GM12865 (cell line): Measurements from ENCODE around the gene MLLT6.

Experiments
- DNase-seq: peaks from one replicate; pipeline ENCODE4 v3.0.0; 2010; ENCODE audit warnings: low read depth
- H3K4me3 ChIP-seq: 2 replicates; pipeline ENCODE4 v1.5.1; 2011; ENCODE audit warnings: mild to moderate bottlenecking, low read depth, low read length, control low read depth
- TF ChIP-seq, protein P1 (sequence below): IDR thresholded peaks from 2 replicates; pipeline ENCODE4 v1.5.1; 2011; ENCODE audit warnings: low read length, control low read depth, low read depth, inconsistent platforms; ENCODE audit not compliant: insufficient read depth; ENCODE audit errors: missing control alignments

Gene MLLT6

DNA sequence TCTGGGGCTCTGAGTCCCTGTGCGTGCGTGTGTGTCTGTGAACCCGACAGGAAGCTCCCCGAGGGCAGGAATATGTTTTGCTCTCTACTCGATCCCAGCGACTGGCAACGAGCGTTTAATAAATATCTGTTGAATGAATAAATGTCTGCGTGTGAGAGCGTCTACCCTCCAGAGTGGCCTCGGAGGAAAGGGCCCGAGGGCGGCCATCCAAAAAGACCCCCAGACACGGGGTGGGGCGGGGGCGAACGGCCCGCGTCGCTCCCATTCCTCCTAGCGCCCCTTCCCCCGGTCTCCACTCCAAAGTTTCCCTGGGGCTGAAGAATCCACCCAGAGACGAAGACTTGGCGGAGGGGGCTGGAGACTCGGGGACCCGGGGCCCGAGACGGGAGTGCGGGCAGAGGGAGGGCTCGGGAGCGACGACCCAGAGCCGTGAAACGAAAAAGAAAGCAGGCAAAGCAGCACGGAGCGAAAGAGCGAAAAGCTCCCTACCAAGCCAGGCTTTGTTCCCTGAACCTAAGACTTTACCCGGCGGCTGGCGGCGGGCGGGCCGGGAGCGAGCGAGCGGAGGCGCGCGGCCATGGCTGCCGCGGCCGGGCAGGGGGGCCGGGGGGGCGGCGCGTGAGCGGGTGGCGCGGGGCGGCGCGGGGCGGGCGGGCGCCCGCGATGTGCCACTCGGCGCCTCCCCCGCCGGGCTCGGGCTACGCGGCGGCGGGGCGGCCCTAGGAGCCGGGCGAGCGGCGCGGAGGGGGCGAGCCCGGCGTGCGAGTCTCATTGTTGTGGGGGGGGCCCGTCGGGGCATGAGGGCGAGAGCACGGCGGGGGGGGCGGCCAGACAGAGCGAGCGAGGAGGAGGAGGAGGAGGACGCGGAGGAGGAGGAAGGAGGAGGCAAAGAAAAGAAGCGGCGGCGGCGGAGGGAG, at the start of gene MLLT6:
MLLT6 (plus strand) TSS at position 668 of the 917 bp plus-strand sequence. CDS start 360 bp downstream, outside the sequence.
- TF ChIP-seq, protein P1, sequence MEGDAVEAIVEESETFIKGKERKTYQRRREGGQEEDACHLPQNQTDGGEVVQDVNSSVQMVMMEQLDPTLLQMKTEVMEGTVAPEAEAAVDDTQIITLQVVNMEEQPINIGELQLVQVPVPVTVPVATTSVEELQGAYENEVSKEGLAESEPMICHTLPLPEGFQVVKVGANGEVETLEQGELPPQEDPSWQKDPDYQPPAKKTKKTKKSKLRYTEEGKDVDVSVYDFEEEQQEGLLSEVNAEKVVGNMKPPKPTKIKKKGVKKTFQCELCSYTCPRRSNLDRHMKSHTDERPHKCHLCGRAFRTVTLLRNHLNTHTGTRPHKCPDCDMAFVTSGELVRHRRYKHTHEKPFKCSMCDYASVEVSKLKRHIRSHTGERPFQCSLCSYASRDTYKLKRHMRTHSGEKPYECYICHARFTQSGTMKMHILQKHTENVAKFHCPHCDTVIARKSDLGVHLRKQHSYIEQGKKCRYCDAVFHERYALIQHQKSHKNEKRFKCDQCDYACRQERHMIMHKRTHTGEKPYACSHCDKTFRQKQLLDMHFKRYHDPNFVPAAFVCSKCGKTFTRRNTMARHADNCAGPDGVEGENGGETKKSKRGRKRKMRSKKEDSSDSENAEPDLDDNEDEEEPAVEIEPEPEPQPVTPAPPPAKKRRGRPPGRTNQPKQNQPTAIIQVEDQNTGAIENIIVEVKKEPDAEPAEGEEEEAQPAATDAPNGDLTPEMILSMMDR, result no peak
- H3K4me3 ChIP-seq, result peak within 1 kb of the TSS; percentile 92
- DNase-seq, result peak; percentile 86

DNA sequence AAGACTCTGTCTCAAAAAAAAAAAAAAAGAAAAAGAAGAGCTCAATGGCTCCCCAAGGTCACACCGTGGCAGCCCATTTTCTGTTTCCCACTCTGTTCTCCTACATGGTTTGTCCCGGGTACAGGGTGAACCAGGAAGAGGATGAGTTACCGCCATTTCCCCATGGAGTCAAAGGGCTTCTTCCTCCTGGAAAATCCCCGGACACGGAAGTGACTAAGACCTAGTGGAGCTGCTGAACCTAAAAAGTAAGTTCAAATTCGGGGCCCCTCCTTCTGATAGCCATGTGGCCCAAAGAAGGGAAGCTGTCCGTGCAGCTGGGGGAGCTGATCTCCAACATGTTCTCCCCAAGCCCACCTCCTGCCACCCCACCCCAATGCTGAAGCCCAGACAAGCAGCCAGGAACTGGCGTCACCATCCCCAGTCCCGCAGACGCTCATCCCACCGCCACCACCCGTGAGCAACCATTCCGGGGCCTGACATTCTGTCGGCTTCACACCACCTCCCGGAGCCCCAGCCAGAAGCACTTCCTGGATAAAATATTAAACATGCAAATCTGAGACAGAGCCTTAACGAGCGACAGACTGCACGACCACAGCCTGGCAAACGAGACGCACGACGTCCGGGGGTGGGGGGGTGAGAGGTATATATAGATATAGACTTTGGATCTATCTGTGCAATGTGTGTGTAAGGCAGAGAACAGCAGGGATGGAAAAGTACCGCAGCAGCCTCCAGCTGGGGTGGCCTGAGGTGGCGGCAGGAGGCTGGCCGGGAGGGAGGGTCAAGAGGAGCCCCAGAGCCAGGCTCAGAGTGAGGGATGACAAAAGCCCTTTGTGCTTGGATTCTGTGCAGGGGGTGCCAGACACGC, 47.9 kb upstream of the MLLT6 start:
- TF ChIP-seq, protein P1, result no peak
- DNase-seq, result no peak
- no peak overlapping the region for H3K4me3 ChIP-seq

DNA sequence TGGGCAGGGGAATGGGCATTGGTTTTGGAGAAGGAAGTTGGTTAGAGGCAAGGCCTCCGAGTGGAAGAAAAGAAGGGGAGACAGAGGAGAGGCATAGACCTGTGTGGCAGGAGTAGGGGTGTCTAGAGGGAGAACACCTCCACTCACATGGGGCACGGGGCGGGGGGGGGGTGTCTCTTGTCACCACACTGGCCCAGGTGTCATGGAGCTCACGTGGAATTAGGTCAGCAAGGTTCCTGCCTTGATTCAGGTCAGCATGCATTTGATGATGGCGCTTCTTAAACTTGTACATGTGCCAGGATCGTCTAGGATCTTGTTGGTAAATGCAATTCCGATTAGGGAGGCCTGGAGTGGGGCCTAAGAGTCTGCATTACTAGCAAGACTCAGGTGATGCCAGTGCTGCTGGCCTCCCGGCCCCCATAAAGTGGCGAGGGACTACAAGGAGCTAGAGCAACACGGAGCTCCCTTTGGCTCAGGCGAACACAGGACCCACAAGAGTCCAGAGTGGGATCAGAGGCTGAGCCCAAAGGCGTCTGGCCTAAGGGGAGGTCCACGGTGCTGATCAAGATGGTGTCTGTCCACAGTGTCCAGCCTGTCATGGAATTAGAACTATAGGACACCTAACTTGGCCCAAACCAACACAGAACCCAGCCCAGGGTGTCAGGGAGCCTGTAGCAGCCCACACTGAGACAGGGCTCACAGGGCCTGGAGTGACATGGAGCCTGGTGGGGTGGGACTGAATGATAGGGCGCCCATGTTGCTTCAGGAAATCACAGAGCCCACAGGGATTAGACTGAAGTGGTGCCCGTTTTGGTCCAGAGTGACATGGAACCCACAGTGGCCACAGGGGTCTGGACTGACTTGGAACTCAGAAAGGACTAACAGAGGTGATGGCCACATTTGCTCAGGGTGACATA, 47.0 kb upstream of the MLLT6 start:
- TF ChIP-seq, protein P1, result no peak
- DNase-seq, result no peak
- H3K4me3 ChIP-seq, result no peak overlapping the region

DNA sequence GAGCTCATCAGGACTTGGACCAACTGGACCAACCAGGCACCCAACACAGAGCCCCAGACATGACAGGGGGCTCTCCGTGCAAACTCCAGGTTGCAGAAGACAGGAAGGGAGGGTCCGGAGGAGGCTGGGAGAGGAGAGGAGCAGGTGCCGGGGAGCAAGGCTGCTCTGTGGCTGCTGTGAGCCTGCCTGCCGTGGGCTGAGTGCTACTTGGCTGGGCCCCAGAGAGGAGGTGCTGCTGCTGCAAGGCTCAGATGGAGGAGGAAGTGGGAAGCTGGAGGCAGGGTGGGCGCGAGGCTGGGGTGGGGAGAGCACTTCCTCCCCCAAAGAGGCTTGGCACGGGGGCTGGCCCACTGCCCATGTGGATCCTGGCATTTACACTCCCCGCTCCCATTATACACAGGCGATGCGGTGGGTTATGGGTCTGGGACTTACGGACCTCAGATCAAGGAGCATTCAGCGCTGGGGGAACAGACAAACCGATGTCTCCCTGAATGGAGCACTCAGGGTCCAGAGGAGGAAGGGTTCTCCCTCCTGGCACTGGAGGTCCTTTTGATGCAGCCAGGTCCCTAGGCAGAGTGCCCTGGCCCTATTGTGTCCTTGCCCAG, 46.2 kb upstream of the MLLT6 start:
- TF ChIP-seq, protein P1, result no peak
- no peak for DNase-seq
- no peak overlapping the region for H3K4me3 ChIP-seq

DNA sequence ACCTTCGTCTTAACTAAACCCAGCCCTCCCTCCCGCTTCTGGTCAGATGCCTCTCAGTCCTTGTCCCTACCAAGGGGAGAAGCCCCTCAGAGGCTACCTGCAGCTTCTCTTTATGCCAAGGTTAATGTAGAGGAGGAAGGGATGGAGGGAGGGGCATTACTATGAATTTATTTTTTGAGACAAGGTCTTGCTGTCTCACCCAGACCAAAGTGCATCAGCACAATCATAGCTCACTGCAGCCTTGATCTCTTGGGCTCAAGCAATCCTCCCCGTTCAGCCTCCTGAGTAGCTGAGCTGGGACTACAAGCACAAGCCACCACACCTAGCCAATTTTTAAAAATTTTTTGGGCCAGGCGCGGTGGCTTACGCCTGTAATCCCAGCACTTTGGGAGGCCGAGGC, 45.7 kb upstream of the MLLT6 start:
- no peak for DNase-seq
- TF ChIP-seq, protein P1, result no peak
- no peak overlapping the region for H3K4me3 ChIP-seq
